K562 (cell line): Measurements from ENCODE around the gene NRN1L. TPM values are rescaled to one million over a fixed set of nuclear protein-coding genes. Genes with fewer than 3 reads are reported as not detected.
A peak's percentile ranks its signal among the peaks of the same experiment; 100 is the strongest.

Source experiments
- ATAC-seq: fragments of 200-7000 bp; cut with Tn5 transposase; 3 replicates; pipeline ENCODE4 v1.9.1; 2020; ENCODE audit warnings: moderate library complexity
- BruUV-seq: library from RNA; stranded (reverse); fragments of 400-500 nt; replicated peaks from 2 replicates; lab custom pipeline; 2021; lab: Mats Ljungman, UMichigan
- CTCF ChIA-PET: fragments of 300-600 bp; formaldehyde crosslinking; extraction: SDS; loops from one replicate; lab custom pipeline; 2021; ENCODE audit warnings: low intra/inter-chr PET ratio; lab: Yijun Ruan, JAX
- POLR2A ChIA-PET: fragments of 300-600, 350-650 bp; sonication (Branson Sonifier 250); formaldehyde crosslinking; extraction: SDS; loops from one replicate; lab custom pipeline; 2021; ENCODE audit warnings: antibody characterized with exemption, inconsistent platforms; lab: Yijun Ruan, JAX
- DNase-seq, 4 experiments: peaks; one replicate each; pipeline versions ENCODE4 v3.0.0 to v3.0.0-alpha.2; 2011 to 2018; ENCODE audit warnings: low spot score in 3 of 4, mixed read lengths in 3 of 4; ENCODE audit errors: extremely low read depth in 1 of 4
- FAIRE-seq: peaks from 2 replicates; lab custom pipeline; 2011; peaks lifted over from hg19 to GRCh38; lab: Jason Lieb, UNC
- H2AFZ ChIP-seq: 2 replicates; pipeline ENCODE4 v1.6.0; 2011; ENCODE audit warnings: low read depth, low read length, control low read depth, inconsistent platforms
- H3K27ac ChIP-seq: fragments of 200-600 bp; 3 replicates; pipeline ENCODE4 v1.8.0; 2011; ENCODE audit warnings: low read depth, mild to moderate bottlenecking, control low read depth, inconsistent platforms, low read length, moderate library complexity, mixed read lengths; ENCODE audit errors: extremely low read depth
- H3K27me3 ChIP-seq, 2 experiments: fragments of 300-600 bp in 1 of 2; 2 replicates in 1 of 2; 3 replicates in 1 of 2; pipeline versions ENCODE4 v1.6.0 to v1.8.0; 2011; ENCODE audit warnings: inconsistent platforms in 2 of 2, low read length in 2 of 2, mild to moderate bottlenecking in 1 of 2, mixed read lengths in 1 of 2, moderate library complexity in 1 of 2; ENCODE audit not compliant: control insufficient read depth in 2 of 2, insufficient read depth in 2 of 2
- H3K36me3 ChIP-seq: fragments of 300-600 bp; 3 replicates; pipeline ENCODE4 v1.8.0; 2011; ENCODE audit warnings: mild to moderate bottlenecking, low read length, inconsistent platforms; ENCODE audit not compliant: control insufficient read depth, insufficient read depth
- H3K4me1 ChIP-seq, 2 experiments: fragments of 200-600 bp in 1 of 2; replicated peaks in 1 of 2; 2 replicates in 1 of 2; 3 replicates in 1 of 2; pipeline versions ENCODE4 v1.5.1 to v1.8.0; 2011; ENCODE audit warnings: inconsistent platforms in 2 of 2, low read length in 2 of 2, mild to moderate bottlenecking in 1 of 2, mixed read lengths in 1 of 2, moderate library complexity in 1 of 2; ENCODE audit not compliant: control insufficient read depth in 2 of 2, insufficient read depth in 2 of 2
- H3K4me2 ChIP-seq: 2 replicates; pipeline ENCODE4 v1.6.1; 2011; ENCODE audit warnings: low read length, control low read depth, inconsistent platforms, mixed read lengths; ENCODE audit not compliant: insufficient read depth
- H3K4me3 ChIP-seq: fragments of 200-600 bp; sonication (generic), shearing (Covaris generic); 2 replicates; pipeline ENCODE4 v1.5.1; 2016; ENCODE audit warnings: control low read depth, inconsistent platforms
- H3K79me2 ChIP-seq: fragments of 200-600 bp; 3 replicates; pipeline ENCODE4 v1.8.0; 2011; ENCODE audit warnings: low read length, inconsistent platforms; ENCODE audit not compliant: control insufficient read depth, insufficient read depth
- H3K9ac ChIP-seq, 2 experiments: 2 replicates each; pipeline versions ENCODE4 v1.6.0 to v1.6.1; 2011; ENCODE audit warnings: low read depth in 2 of 2, low read length in 2 of 2, control low read depth in 1 of 2, inconsistent platforms in 1 of 2, mild to moderate bottlenecking in 1 of 2, mixed read lengths in 1 of 2; ENCODE audit not compliant: insufficient read depth in 1 of 2
- H3K9me1 ChIP-seq: one replicate; pipeline ENCODE4 v1.6.0; 2011; ENCODE audit warnings: inconsistent platforms, mild to moderate bottlenecking, low read length, moderate library complexity; ENCODE audit not compliant: control insufficient read depth, insufficient read depth
- H3K9me3 ChIP-seq: replicated peaks from 2 replicates; pipeline ENCODE4 v1.5.1; 2011; ENCODE audit warnings: low read depth, low read length, inconsistent platforms; ENCODE audit not compliant: control insufficient read depth, insufficient read depth
- H4K20me1 ChIP-seq: replicated peaks from 2 replicates; pipeline ENCODE4 v1.6.1; 2011; ENCODE audit warnings: low read length, inconsistent platforms, mixed read lengths; ENCODE audit not compliant: control insufficient read depth, insufficient read depth
- ELF1 ChIP-seq: fragments of 200-800 bp; sonication (Bioruptor generic); IDR thresholded peaks from 2 replicates; pipeline ENCODE4 v1.6.1; 2016; ENCODE audit warnings: missing genetic modification characterization, missing compliant biosample characterization
- FIP1L1 ChIP-seq: fragments of 200-400 bp; formaldehyde crosslinking; IDR thresholded peaks from 2 replicates; pipeline ENCODE4 v1.6.1; 2018; ENCODE audit warnings: mild to moderate bottlenecking, low read depth, low read length; ENCODE audit not compliant: poor library complexity, severe bottlenecking
- HIVEP1 ChIP-seq: fragments of 250-450 bp; sonication (Bioruptor Pico); IDR thresholded peaks from 2 replicates; pipeline ENCODE4 v1.4.0; 2020; ENCODE audit warnings: mild to moderate bottlenecking
- MAX ChIP-seq: sonication (generic); formaldehyde crosslinking; IDR thresholded peaks from 2 replicates; pipeline ENCODE4 v1.9.0; 2022; ENCODE audit warnings: mild to moderate bottlenecking, missing genetic modification reagents
- MNT ChIP-seq, 2 experiments: fragments of 450-650 bp; conservative IDR thresholded peaks; 2 replicates each; pipeline ENCODE4 v1.6.1; 2017; ENCODE audit warnings: mild to moderate bottlenecking in 2 of 2, moderate library complexity in 2 of 2
- RAD21 ChIP-seq, 2 experiments: fragments of 250-450 bp in 1 of 2; fragments of 450-650 bp in 1 of 2; sonication (Bioruptor Pico) in 1 of 2; formaldehyde crosslinking in 1 of 2; IDR thresholded peaks in 1 of 2; conservative IDR thresholded peaks in 1 of 2; 2 replicates each; pipeline versions ENCODE4 v1.4.0 to v1.8.0; 2020 to 2022; ENCODE audit warnings: mild to moderate bottlenecking in 2 of 2, moderate library complexity in 1 of 2
- RBM34 ChIP-seq: fragments of 200-400 bp; formaldehyde crosslinking; IDR thresholded peaks from 2 replicates; pipeline ENCODE4 v1.6.1; 2018; ENCODE audit warnings: low read length, borderline replicate concordance; ENCODE audit not compliant: insufficient read depth
- REST ChIP-seq, 2 experiments: fragments of 450-650 bp; formaldehyde crosslinking in 1 of 2; IDR thresholded peaks; 2 replicates each; pipeline versions ENCODE4 v1.4.0 to v1.6.1; 2014 to 2020; ENCODE audit warnings: mild to moderate bottlenecking in 2 of 2, borderline replicate concordance in 1 of 2, low read depth in 1 of 2
- SMARCC2 ChIP-seq: fragments of 450-650 bp; IDR thresholded peaks from 2 replicates; pipeline ENCODE4 v1.6.1; 2017; ENCODE audit warnings: antibody characterized with exemption, moderate library complexity, mild to moderate bottlenecking, low read depth
- SMC3 ChIP-seq: conservative IDR thresholded peaks from 2 replicates; pipeline ENCODE4 v1.6.1; 2011; ENCODE audit warnings: low read depth, low read length, improper control_type of control experiment; ENCODE audit not compliant: insufficient read depth
- WGBS: fragments of 100-300 bp; shearing (Covaris generic); methylation state at CpG from one replicate; pipeline ENCODE4 v1.1.6; 2016; ENCODE audit warnings: low coverage, mixed read lengths; ENCODE audit not compliant: insufficient coverage; ENCODE audit errors: missing lambda C conversion rate; 5-methylcytosine and 5-hydroxymethylcytosine counted together
- in situ Hi-C: fragments of 300-500 bp; cut with MboI; formaldehyde crosslinking; loops from 4 replicates; pipeline ENCODE4 v1.15.0; 2018; ENCODE audit warnings: inconsistent platforms, mixed read lengths
- intact Hi-C: fragments of 100-400 bp; cut with micrococcal nuclease; formaldehyde crosslinking; loops from 2 replicates; pipeline ENCODE4 v1.14.2; 2022
- polyA plus RNA-seq, 8 experiments: library from polyadenylated mRNA; depleted of rRNA in 4 of 8; stranded (reverse) in 5 of 8; unstranded in 3 of 8; fragments of >200 nt; fragmentation: Nextera tagmentation in 2 of 8; fragmentation: Illumina TruSeq in 1 of 8; extraction: Ambion mirVana in 2 of 8; extraction: Trizol in 1 of 8; gene quantifications; 2 replicates each; pipeline versions ENCODE4 v1.2.1 to v1.2.3, GENCODE V29; 2011 to 2014; ENCODE audit warnings: inconsistent platforms in 1 of 8, missing spikeins in 1 of 8
- total RNA-seq, 7 experiments: library from RNA; depleted of rRNA in 6 of 7; stranded (reverse); fragments of >200 nt in 6 of 7; fragmentation: Illumina TruSeq in 2 of 7; extraction: Trizol in 2 of 7; gene quantifications; 2 replicates each; pipeline versions ENCODE4 v1.2.1 to v1.2.3, GENCODE V29; 2011 to 2021; ENCODE audit warnings: low replicate concordance in 1 of 7

Gene NRN1L
- total and polyA plus RNA-seq, 9 of the 15 experiments (the other 6 are each of a cell fraction or from before 2014, with no cell fraction given), result 0.22 to 0.86 (median 0.61) TPM; not detected in 5

GRCh38 chr16:67865318-67865717 is 19.4 kb upstream of the NRN1L start:
- Histone ChIP-seq H3K9me3 (no peaks in the 10 kb centered on the region), H3K27me3 (no peaks in the 10 kb centered on the region), H4K20me1 (peaks cover 26% of the 10 kb centered on the region), H3K4me2 (no peak overlapping the region), H3K9ac (no peak overlapping the region), H3K4me1 (peaks cover 10% of the 10 kb centered on the region in 2 experiments; a peak in 4 of 5 replicates), H3K4me3 (no peak overlapping the region), H3K79me2 (peaks cover 47% of the 10 kb centered on the region), H2AFZ (no peak overlapping the region), H3K36me3 (peaks cover 88% of the 10 kb centered on the region; the same call in 2 of the 3 replicates), H3K9me1 (no peaks in the 10 kb centered on the region), H3K27ac (no peak overlapping the region)
- in situ Hi-C loops (no loop called here), intact Hi-C loops (loop anchor here (1.0 kb wide), 1 partner anchor 49 kb away; no protein-coding TSS in a partner anchor)
- DNase-seq (peak in 2 of 4 experiments; percentile 33 to 42), FAIRE-seq (no peak), ATAC-seq (peak; percentile 75)
- CTCF ChIA-PET, result interaction anchor here (0.6 to 1.7 kb wide), 3 partner anchors 24 to 193 kb away, joined by 3 to 13 read pairs (median 4); no protein-coding TSS in a partner anchor
- BruUV-seq, result no TSS peak
- WGBS, result 96% methylated on average over 2 of the region's 2 CpGs
- POLR2A ChIA-PET, result interaction anchor here (0.6 to 1.2 kb wide), 5 partner anchors 9 to 597 kb away, joined by 3 read pairs; no protein-coding TSS in a partner anchor
- TF ChIP-seq HIVEP1 (CRISPR knock-in tag) (no peak), ELF1 (no peak), FIP1L1 (no peak), SMC3 (peak; percentile 49; the same call in 1 of the 2 replicates), MAX (CRISPR knock-in tag) (0 out of 2 replicates have a peak, but pooled peaks have one; percentile 15), MNT (conservative IDR thresholded peaks at IDR 0.05) (peak in 1 of 2 experiments; percentile 44; a peak in 1 of 4 replicates), SMARCC2 (no peak), RAD21 (CRISPR knock-in tag; conservative IDR thresholded peaks at IDR 0.05 in 1 of 2, IDR thresholded peaks at IDR 0.05 in 1 of 2) (peak; percentile 38 to 64; a peak in 3 of 4 replicates), REST (IDR thresholded peaks at IDR 0.05; ENCODE audit: borderline replicate concordance) (peak; percentile 57), REST (CRISPR knock-in tag; IDR thresholded peaks at IDR 0.05; ENCODE audit: low read depth) (no peak), RBM34 (no peak)
